ENCODE data around the gene TSPAN11.

TSPAN11 gene

DNA sequence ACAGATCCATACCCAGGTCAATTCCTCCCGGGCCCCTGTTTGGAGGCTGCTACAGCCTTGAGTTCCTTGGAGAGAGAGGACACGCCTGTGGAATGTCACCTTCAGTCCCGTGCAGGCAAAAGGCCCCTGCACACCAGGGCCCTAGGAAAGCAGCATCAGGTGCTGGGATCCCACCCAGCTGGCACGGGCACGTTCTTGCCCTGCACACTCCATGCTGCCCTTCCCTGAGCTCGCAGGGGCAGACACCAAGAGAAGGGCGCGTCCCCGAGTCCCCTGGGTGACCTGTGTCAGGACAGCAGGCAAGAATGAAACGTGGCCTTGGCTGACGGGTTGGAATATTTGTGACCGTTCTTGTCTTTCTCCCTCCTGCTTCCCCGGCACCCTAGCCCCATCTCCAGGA, 67.7 kb downstream of the TSPAN11 start:
- TF ChIP-seq, protein P1, sequence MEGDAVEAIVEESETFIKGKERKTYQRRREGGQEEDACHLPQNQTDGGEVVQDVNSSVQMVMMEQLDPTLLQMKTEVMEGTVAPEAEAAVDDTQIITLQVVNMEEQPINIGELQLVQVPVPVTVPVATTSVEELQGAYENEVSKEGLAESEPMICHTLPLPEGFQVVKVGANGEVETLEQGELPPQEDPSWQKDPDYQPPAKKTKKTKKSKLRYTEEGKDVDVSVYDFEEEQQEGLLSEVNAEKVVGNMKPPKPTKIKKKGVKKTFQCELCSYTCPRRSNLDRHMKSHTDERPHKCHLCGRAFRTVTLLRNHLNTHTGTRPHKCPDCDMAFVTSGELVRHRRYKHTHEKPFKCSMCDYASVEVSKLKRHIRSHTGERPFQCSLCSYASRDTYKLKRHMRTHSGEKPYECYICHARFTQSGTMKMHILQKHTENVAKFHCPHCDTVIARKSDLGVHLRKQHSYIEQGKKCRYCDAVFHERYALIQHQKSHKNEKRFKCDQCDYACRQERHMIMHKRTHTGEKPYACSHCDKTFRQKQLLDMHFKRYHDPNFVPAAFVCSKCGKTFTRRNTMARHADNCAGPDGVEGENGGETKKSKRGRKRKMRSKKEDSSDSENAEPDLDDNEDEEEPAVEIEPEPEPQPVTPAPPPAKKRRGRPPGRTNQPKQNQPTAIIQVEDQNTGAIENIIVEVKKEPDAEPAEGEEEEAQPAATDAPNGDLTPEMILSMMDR (IDR thresholded peaks at IDR 0.05): no peak

DNA sequence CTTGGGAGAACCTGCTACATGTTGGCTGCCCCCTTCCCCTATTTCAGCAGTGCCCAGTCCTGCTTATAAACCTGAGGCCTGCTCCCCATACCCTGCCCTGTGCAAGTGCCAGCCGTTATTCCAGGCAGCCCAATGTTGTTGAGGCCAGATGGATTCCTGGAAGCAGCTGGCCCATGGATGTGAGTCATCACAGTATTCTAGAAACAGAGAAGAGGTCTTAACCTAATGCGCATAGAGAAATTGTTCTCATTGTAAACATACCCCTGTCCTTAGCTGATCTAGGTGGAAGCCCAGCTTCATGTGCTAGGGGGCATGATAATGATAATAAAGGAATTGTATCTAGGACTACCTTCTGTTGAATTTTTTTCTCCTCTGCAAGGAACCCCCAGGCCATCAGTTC, 69.7 kb downstream of the TSPAN11 start:
- TF ChIP-seq, protein P1 (IDR thresholded peaks at IDR 0.05): no peak

DNA sequence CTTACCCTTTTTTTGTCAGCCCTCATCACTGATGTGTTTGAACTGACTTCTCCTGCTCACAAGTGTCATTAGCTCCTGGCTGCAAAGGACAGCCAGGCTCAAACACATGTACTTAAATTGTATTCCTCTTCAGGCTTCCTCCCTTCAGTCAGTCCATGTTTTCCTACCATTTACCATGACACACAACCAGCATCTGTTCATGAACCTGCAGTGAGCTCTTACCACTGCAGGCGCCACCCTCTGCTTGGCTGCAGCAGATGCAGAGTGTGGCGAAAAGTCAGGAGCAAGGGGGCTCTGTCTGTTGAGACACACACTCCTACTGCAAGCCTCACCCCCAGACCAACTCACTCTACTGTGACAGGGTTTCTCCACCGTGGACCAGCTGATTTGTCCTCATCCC, 70.2 kb downstream of the TSPAN11 start:
- TF ChIP-seq, protein P1 (IDR thresholded peaks at IDR 0.05): no peak

DNA sequence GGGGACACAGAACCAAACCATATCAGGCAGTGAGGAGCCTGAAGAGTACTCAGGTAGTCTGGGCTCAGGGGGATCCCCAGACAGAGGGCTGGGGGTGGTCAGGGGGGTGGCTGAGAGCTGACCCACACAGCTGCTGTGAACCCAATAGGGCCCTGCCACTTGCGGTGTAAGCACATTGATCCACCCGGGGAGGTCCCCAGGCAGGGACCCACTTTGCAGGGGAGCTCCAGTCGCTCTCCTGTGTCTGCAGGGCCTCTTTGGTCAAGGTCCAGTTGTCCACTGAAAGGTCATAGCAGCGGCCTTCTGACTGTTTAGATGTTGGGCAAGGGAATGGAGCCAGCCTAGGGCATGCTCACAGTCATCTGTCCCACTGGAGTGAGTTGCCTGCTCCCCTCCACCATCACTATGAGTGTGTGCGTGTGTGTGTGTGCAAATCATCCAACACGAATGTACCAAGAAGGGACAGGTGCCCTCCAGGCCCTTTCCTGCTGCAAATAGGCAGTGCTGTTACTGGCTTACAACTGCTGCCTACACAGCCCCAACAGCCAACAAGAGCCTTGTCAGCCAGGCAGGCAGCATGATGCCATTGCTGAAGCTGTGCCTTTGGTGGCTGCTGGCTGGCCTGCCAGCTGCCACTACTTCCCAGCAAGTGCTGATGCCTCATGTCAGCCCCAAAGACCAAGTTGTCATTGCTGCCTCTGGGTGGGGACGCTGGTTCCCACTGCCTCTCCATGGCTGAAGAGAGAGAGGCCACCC, 71.3 kb downstream of the TSPAN11 start:
- TF ChIP-seq, protein P1 (IDR thresholded peaks at IDR 0.05): no peak

DNA sequence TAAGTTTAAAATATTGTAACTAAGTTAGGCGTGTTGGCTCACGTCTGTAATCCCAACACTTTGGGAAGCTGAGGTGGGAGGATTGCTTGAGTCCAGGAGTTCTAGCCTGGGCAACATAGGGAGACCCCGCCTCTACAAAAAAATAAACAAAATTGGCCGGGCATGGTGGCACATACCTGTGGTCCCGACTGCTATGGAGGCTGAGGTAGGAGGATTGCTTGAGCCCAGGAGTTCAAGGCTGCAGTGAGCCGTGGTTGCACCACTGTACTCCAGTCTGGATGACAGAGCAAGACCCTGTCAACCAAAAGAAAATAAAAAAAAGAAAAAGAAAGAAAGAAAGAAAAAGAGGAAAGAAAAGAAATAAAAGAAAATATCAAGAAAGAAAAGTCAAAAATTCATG, 72.5 kb downstream of the TSPAN11 start:
- TF ChIP-seq, protein P1 (IDR thresholded peaks at IDR 0.05): no peak

DNA sequence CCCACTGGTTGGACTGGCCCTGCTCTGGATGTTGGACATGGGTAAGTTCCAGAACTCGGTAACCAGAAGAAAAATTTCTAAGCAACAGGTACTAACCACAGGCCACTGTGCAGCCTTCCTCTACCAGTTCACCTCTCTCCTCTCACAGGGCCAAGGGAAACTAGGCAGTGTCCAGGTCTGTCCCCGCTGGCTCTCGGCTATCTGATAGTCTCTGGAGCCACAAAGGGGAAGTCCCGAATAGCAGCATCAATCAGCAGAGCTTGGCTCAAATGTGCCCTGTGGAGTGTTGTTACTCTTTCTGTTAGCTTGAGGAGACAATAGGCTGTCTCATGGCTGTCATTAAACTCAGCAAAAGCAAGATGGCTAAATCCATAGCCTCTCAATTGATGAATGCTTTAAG, 73.2 kb downstream of the TSPAN11 start:
- TF ChIP-seq, protein P1 (IDR thresholded peaks at IDR 0.05): no peak

DNA sequence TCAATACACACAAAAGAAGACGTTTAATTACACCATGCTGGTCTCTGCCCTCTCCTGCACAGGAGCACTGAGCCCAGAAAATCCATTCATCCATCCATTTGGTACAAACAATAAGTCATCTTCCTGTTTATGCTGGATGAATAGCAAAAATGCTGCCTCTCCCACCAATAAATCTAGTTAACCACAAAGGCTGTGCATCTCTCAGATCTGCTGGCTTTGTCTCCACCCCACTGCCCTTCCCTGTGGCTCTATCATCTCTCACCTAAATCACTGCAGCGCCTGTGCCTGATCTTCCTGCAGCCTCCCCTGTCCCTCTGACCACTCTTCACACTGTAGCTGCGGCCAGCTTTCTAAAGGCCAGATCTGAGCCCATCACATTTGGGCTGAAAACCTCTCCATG, 74.2 kb downstream of the TSPAN11 start:
- TF ChIP-seq, protein P1 (IDR thresholded peaks at IDR 0.05): no peak
